WI38 (cell line): ENCODE measurements around the gene ATG9A.
A peak's percentile ranks its signal among the peaks of the same experiment; 100 is the strongest.

Experiments used
- H3K4me3 ChIP-seq: 2 replicates; pipeline ENCODE4 v1.5.1; 2011; ENCODE audit warnings: low read depth, mild to moderate bottlenecking, control low read depth, low read length
- CTCF ChIP-seq: IDR thresholded peaks from 2 replicates; pipeline ENCODE4 v1.5.1; 2012; ENCODE audit warnings: low read depth, mild to moderate bottlenecking, control low read depth, low read length

Gene ATG9A

GRCh38 chr2:219228041-219228910, 1.2 kb downstream of the ATG9A start:
- TF ChIP-seq CTCF: no peak

GRCh38 chr2:219225350-219225749, 4.1 kb downstream of the ATG9A start:
- no peak for TF ChIP-seq CTCF
- H3K4me3 ChIP-seq: no peak overlapping the region

More at GRCh38 chr2:219228041-219228910, 1.2 kb downstream of the ATG9A start:
- H3K4me3 ChIP-seq: peak overlapping the region; percentile 90

- no peak for TF ChIP-seq CTCF
- no peak overlapping the region for H3K4me3 ChIP-seq
Measured at GRCh38 chr2:219223831-219224610, 5.4 kb downstream of the ATG9A start.

GRCh38 chr2:219221957-219222518, 7.4 kb downstream of the ATG9A start:
- TF ChIP-seq CTCF: no peak
- no peak overlapping the region for H3K4me3 ChIP-seq

GRCh38 chr2:219220652-219221402, 8.6 kb downstream of the ATG9A start:
- H3K4me3 ChIP-seq: no peak overlapping the region
- TF ChIP-seq CTCF: no peak

- no peak overlapping the region for H3K4me3 ChIP-seq
- no peak for TF ChIP-seq CTCF
Measured at GRCh38 chr2:219219784-219220532, 9.5 kb downstream of the ATG9A start.
